H9 (cell line): ENCODE data around the gene FUT8. TPM values are rescaled to one million over a fixed set of nuclear protein-coding genes. Genes with fewer than 3 reads are reported as not detected.

ENCODE experiments used
- DNase-seq: peaks from one replicate; pipeline ENCODE4 v3.0.0-alpha.2; 2017
- H2AFZ ChIP-seq: one replicate; pipeline ENCODE4 v1.6.1; 2013; ENCODE audit warnings: mild to moderate bottlenecking, low read length, control low read depth, moderate library complexity
- H2AK5ac ChIP-seq: 2 replicates; pipeline ENCODE4 v1.6.1; 2013; ENCODE audit warnings: low read length, control low read depth, mixed read lengths; ENCODE audit not compliant: insufficient read length
- H2BK120ac ChIP-seq: one replicate; pipeline ENCODE4 v1.6.1; 2013; ENCODE audit warnings: low read depth, mild to moderate bottlenecking, low read length, control low read depth, inconsistent platforms; ENCODE audit not compliant: poor library complexity, severe bottlenecking
- H2BK12ac ChIP-seq: 2 replicates; pipeline ENCODE4 v1.6.1; 2013; ENCODE audit warnings: low read length, control low read depth, mixed read lengths, low read depth; ENCODE audit not compliant: insufficient read length
- H2BK15ac ChIP-seq: 2 replicates; pipeline ENCODE4 v1.6.1; 2013; ENCODE audit warnings: low read depth, low read length, control low read depth
- H2BK20ac ChIP-seq: one replicate; pipeline ENCODE4 v1.6.1; 2013; ENCODE audit warnings: low read depth, mild to moderate bottlenecking, low read length, control low read depth, inconsistent platforms; ENCODE audit not compliant: poor library complexity, severe bottlenecking
- H2BK5ac ChIP-seq: 2 replicates; pipeline ENCODE4 v1.6.1; 2013; ENCODE audit warnings: low read length, control low read depth, mixed read lengths; ENCODE audit not compliant: insufficient read length
- H3K14ac ChIP-seq: 2 replicates; pipeline ENCODE4 v1.6.1; 2013; ENCODE audit warnings: low read length, control low read depth; ENCODE audit not compliant: insufficient read depth
- H3K18ac ChIP-seq: 2 replicates; pipeline ENCODE4 v1.6.1; 2013; ENCODE audit warnings: low read depth, mild to moderate bottlenecking, mixed read lengths, low read length, control low read depth; ENCODE audit not compliant: insufficient read length
- H3K23ac ChIP-seq: 2 replicates; pipeline ENCODE4 v1.6.1; 2013; ENCODE audit warnings: low read length, control low read depth, mixed read lengths, low read depth; ENCODE audit not compliant: insufficient read length
- H3K23me2 ChIP-seq: 2 replicates; pipeline ENCODE4 v1.6.1; 2013; ENCODE audit warnings: low read depth, mild to moderate bottlenecking, mixed read lengths, low read length, control low read depth; ENCODE audit not compliant: insufficient read length, poor library complexity, severe bottlenecking
- H3K27ac ChIP-seq: 2 replicates; pipeline ENCODE4 v1.5.1; 2013; ENCODE audit warnings: low read length, control low read depth, mixed read lengths, low read depth; ENCODE audit not compliant: insufficient read length
- H3K27me3 ChIP-seq: 2 replicates; pipeline ENCODE4 v1.6.1; 2013; ENCODE audit warnings: low read length, control low read depth, inconsistent platforms; ENCODE audit not compliant: insufficient read depth
- H3K4ac ChIP-seq: 2 replicates; pipeline ENCODE4 v1.6.1; 2013; ENCODE audit warnings: low read depth, mild to moderate bottlenecking, control low read depth, inconsistent platforms, low read length, moderate library complexity
- H3K4me1 ChIP-seq: 2 replicates; pipeline ENCODE4 v1.6.1; 2013; ENCODE audit warnings: low read length, control low read depth, inconsistent platforms; ENCODE audit not compliant: insufficient read depth
- H3K4me2 ChIP-seq: 2 replicates; pipeline ENCODE4 v1.6.1; 2013; ENCODE audit warnings: low read length, control low read depth, mixed read lengths; ENCODE audit not compliant: insufficient read length, insufficient read depth
- H3K56ac ChIP-seq: 2 replicates; pipeline ENCODE4 v1.6.1; 2013; ENCODE audit warnings: low read depth, mild to moderate bottlenecking, mixed read lengths, low read length, control low read depth; ENCODE audit not compliant: insufficient read length
- H3K79me1 ChIP-seq: 2 replicates; pipeline ENCODE4 v1.6.1; 2013; ENCODE audit warnings: low read depth, mild to moderate bottlenecking, moderate library complexity, low read length, control low read depth, inconsistent platforms; ENCODE audit not compliant: insufficient read depth, poor library complexity, severe bottlenecking
- H3K79me2 ChIP-seq: 2 replicates; pipeline ENCODE4 v1.6.1; 2013; ENCODE audit warnings: low read length, control low read depth, inconsistent platforms; ENCODE audit not compliant: insufficient read depth
- H3K9ac ChIP-seq: 2 replicates; pipeline ENCODE4 v1.6.1; 2013; ENCODE audit warnings: low read length, control low read depth, mixed read lengths; ENCODE audit not compliant: insufficient read length; ENCODE audit errors: extremely low read depth
- H3K9me3 ChIP-seq: one replicate; pipeline ENCODE4 v1.6.1; 2013; ENCODE audit warnings: low read depth, low read length, inconsistent platforms; ENCODE audit not compliant: control insufficient read depth
- H3T11ph ChIP-seq: one replicate; pipeline ENCODE4 v1.6.1; 2013; ENCODE audit warnings: mild to moderate bottlenecking, low read length, control low read depth, inconsistent platforms
- H4K20me1 ChIP-seq: one replicate; pipeline ENCODE4 v1.6.1; 2013; ENCODE audit not compliant: control insufficient read depth, insufficient read length, insufficient read depth
- H4K5ac ChIP-seq: 2 replicates; pipeline ENCODE4 v1.6.1; 2013; ENCODE audit warnings: low read depth, mild to moderate bottlenecking, mixed read lengths, low read length, control low read depth; ENCODE audit not compliant: insufficient read length
- H4K8ac ChIP-seq: replicated peaks from 2 replicates; pipeline ENCODE4 v1.6.1; 2013; ENCODE audit warnings: low read length, control low read depth, mixed read lengths, low read depth; ENCODE audit not compliant: insufficient read length
- H4K91ac ChIP-seq: 2 replicates; pipeline ENCODE4 v1.6.1; 2013; ENCODE audit warnings: low read depth, mild to moderate bottlenecking, moderate library complexity, mixed read lengths, low read length, control low read depth; ENCODE audit not compliant: insufficient read length
- H3K27ac Mint-ChIP-seq, 3 experiments: 2 replicates in 2 of 3; 3 replicates in 1 of 3; pipeline ENCODE4 v1.8.0; 2020 to 2021; ENCODE audit warnings: mixed read lengths in 3 of 3, mild to moderate bottlenecking in 1 of 3, moderate library complexity in 1 of 3
- H3K27me3 Mint-ChIP-seq: 2 replicates; pipeline ENCODE4 v1.8.0; 2021; ENCODE audit warnings: low read depth, mild to moderate bottlenecking, moderate library complexity, mixed read lengths
- H3K36me3 Mint-ChIP-seq, 3 experiments: 2 replicates in 2 of 3; 3 replicates in 1 of 3; pipeline ENCODE4 v1.8.0; 2020 to 2021; ENCODE audit warnings: low read depth in 3 of 3, mixed read lengths in 3 of 3; ENCODE audit not compliant: insufficient read depth in 1 of 3
- H3K4me1 Mint-ChIP-seq, 2 experiments: 2 replicates each; pipeline ENCODE4 v1.8.0; 2020; ENCODE audit warnings: mixed read lengths in 2 of 2
- H3K4me3 Mint-ChIP-seq, 2 experiments: 2 replicates in 1 of 2; 3 replicates in 1 of 2; pipeline ENCODE4 v1.8.0; 2020 to 2021; ENCODE audit warnings: mild to moderate bottlenecking in 2 of 2, mixed read lengths in 2 of 2, moderate library complexity in 1 of 2
- H3K9me3 Mint-ChIP-seq, 2 experiments: 2 replicates in 1 of 2; 3 replicates in 1 of 2; pipeline ENCODE4 v1.8.0; 2020; ENCODE audit warnings: mild to moderate bottlenecking in 2 of 2, mixed read lengths in 2 of 2, moderate library complexity in 1 of 2
- WGBS: extraction: QIAGEN DNeasy Blood & Tissue Kit; methylation state at CpG from one replicate; pipeline ENCODE4 v1.1.7; 2013; ENCODE audit warnings: missing lambda C conversion rate, low lambda C conversion rate, mixed read lengths; ENCODE audit not compliant: insufficient read length; ENCODE audit errors: extremely low coverage; 5-methylcytosine and 5-hydroxymethylcytosine counted together
- total RNA-seq: library from RNA; stranded (reverse); gene quantifications from 2 replicates; pipeline ENCODE4 v1.2.1, GENCODE V29; 2021
- TF ChIP-seq, protein P1 (sequence below): fragments of 200-600 bp; sonication (generic); conservative IDR thresholded peaks from 3 replicates; pipeline ENCODE4 v1.8.0; 2021; ENCODE audit warnings: antibody characterized with exemption, mild to moderate bottlenecking

FUT8 gene
- total RNA-seq, 1 experiment from 2014 or later, result 44.3 TPM

DNA sequence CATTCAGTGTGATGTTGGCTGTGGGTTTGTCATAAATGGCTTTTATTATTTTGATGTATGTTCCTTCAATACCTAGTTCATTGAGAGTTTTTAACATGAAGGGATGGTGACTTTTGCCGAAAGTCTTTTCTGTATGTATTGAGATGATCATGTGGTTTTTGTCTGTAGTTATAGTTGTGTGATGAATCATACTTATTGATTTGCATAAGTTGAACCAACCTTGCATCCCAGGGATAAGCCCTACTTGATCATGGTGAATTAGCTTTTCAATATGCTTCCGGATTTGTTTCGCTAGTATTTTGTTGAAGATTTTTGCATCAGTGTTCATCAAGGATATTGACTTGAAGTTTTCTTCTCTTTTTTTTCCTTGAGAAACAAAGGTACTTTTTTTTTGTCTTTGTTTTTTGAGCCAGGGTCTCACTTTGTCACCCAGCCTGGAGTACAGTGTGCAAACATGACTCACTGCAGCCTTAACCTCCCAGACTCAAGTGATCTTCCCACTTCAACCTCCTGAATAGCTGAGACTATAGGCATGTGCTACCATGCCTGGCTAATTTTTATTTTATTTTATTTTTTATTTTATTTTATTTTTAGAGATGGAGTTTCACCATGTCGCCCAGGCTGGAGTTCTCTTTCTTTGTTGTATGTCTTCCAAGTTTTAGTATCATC lies 121.3 kb downstream of the FUT8 start:
- H3K9me3 Mint-ChIP-seq, result peaks cover 7 to 10% of the 10 kb centered on the region in 2 experiments
- no peak overlapping the region for H2AK5ac ChIP-seq
- no peak overlapping the region for H3K9ac ChIP-seq
- TF ChIP-seq, protein P1, sequence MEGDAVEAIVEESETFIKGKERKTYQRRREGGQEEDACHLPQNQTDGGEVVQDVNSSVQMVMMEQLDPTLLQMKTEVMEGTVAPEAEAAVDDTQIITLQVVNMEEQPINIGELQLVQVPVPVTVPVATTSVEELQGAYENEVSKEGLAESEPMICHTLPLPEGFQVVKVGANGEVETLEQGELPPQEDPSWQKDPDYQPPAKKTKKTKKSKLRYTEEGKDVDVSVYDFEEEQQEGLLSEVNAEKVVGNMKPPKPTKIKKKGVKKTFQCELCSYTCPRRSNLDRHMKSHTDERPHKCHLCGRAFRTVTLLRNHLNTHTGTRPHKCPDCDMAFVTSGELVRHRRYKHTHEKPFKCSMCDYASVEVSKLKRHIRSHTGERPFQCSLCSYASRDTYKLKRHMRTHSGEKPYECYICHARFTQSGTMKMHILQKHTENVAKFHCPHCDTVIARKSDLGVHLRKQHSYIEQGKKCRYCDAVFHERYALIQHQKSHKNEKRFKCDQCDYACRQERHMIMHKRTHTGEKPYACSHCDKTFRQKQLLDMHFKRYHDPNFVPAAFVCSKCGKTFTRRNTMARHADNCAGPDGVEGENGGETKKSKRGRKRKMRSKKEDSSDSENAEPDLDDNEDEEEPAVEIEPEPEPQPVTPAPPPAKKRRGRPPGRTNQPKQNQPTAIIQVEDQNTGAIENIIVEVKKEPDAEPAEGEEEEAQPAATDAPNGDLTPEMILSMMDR, result no peak
- H3K27ac ChIP-seq, result no peak overlapping the region
- H3K79me1 ChIP-seq, result no peaks in the 10 kb centered on the region
- no peaks in the 10 kb centered on the region for H3K4me1 ChIP-seq
- peaks cover 3 to 11% (median 6%) of the 10 kb centered on the region in 3 experiments for H3K36me3 Mint-ChIP-seq
- no peak overlapping the region for H3K4ac ChIP-seq
- no peaks in the 10 kb centered on the region for H3K4me1 Mint-ChIP-seq
- H3K4me3 Mint-ChIP-seq, result no peak overlapping the region
- no peak overlapping the region for H3K14ac ChIP-seq
- H3K27ac Mint-ChIP-seq, result no peak overlapping the region
- no peak overlapping the region for H2BK20ac ChIP-seq
- H4K20me1 ChIP-seq, result no peaks in the 10 kb centered on the region
- H3K79me2 ChIP-seq, result no peaks in the 10 kb centered on the region
- no peak overlapping the region for H4K8ac ChIP-seq
- H2AFZ ChIP-seq, result no peak overlapping the region
- H3T11ph ChIP-seq, result no peak overlapping the region
- no peak overlapping the region for H3K18ac ChIP-seq
- WGBS, result no CpG with 5 or more reads among the region's 4 CpGs
- H3K9me3 ChIP-seq, result no peaks in the 10 kb centered on the region
- H3K27me3 Mint-ChIP-seq, result no peaks in the 10 kb centered on the region; the same call in 1 of the 2 replicates
- H3K27me3 ChIP-seq, result no peaks in the 10 kb centered on the region
- H3K4me2 ChIP-seq, result no peak overlapping the region
- no peak overlapping the region for H2BK120ac ChIP-seq
- H3K23me2 ChIP-seq, result no peaks in the 10 kb centered on the region
- no peak overlapping the region for H4K91ac ChIP-seq
- no peak overlapping the region for H2BK15ac ChIP-seq
- no peak overlapping the region for H2BK5ac ChIP-seq
- no peak overlapping the region for H3K56ac ChIP-seq
- no peak overlapping the region for H4K5ac ChIP-seq
- DNase-seq, result no peak
- H3K23ac ChIP-seq, result no peak overlapping the region
- no peak overlapping the region for H2BK12ac ChIP-seq
